Osteoblast (primary cell): ENCODE data around the gene N4BP2L1. TPM values are rescaled to one million over a fixed set of nuclear protein-coding genes. Genes with fewer than 3 reads are reported as not detected.

ENCODE experiments used
- DNase-seq: peaks from one replicate; pipeline ENCODE4 v3.0.0; 2011; ENCODE audit warnings: low spot score, mixed read lengths; ENCODE audit not compliant: insufficient read length; ENCODE audit errors: missing footprints
- H2AFZ ChIP-seq: 2 replicates; pipeline ENCODE4 v1.6.0; 2011; ENCODE audit warnings: mild to moderate bottlenecking, low read length
- H3K27ac ChIP-seq: 2 replicates; pipeline ENCODE4 v1.5.1; 2011; ENCODE audit warnings: mild to moderate bottlenecking, low read depth, low read length, moderate library complexity
- H3K27me3 ChIP-seq: 2 replicates; pipeline ENCODE4 v1.6.0; 2012; ENCODE audit warnings: mild to moderate bottlenecking, control low read depth, inconsistent platforms, low read length, moderate library complexity; ENCODE audit not compliant: insufficient read depth
- H3K36me3 ChIP-seq: 2 replicates; pipeline ENCODE4 v1.5.1; 2011; ENCODE audit warnings: mild to moderate bottlenecking, low read length, control low read depth, moderate library complexity; ENCODE audit not compliant: insufficient read depth
- H3K4me1 ChIP-seq: 2 replicates; pipeline ENCODE4 v1.5.1; 2011; ENCODE audit warnings: mild to moderate bottlenecking, low read length, control low read depth, moderate library complexity; ENCODE audit not compliant: insufficient read depth
- H3K4me2 ChIP-seq: 2 replicates; pipeline ENCODE4 v1.6.0; 2011; ENCODE audit warnings: mild to moderate bottlenecking, low read length; ENCODE audit not compliant: insufficient read depth
- H3K4me3 ChIP-seq: fragments of 200-600 bp; sonication (generic); 3 replicates; pipeline ENCODE4 v1.5.1; 2012; ENCODE audit warnings: mild to moderate bottlenecking, low read length, inconsistent platforms; ENCODE audit not compliant: insufficient read depth
- H3K79me2 ChIP-seq: 2 replicates; pipeline ENCODE4 v1.6.0; 2012; ENCODE audit warnings: mild to moderate bottlenecking, low read length, control low read depth, inconsistent platforms; ENCODE audit not compliant: insufficient read depth
- H3K9me3 ChIP-seq: 2 replicates; pipeline ENCODE4 v1.5.1; 2011; ENCODE audit warnings: low read depth, low read length, control low read depth
- H4K20me1 ChIP-seq: 2 replicates; pipeline ENCODE4 v1.6.0; 2012; ENCODE audit warnings: mild to moderate bottlenecking, low read length, control low read depth; ENCODE audit not compliant: insufficient read depth
- CTCF ChIP-seq: IDR thresholded peaks from 2 replicates; pipeline ENCODE4 v1.5.1; 2011; ENCODE audit warnings: mild to moderate bottlenecking, low read depth, low read length, moderate library complexity; ENCODE audit errors: extremely low read depth
- total RNA-seq: library from RNA; depleted of rRNA; stranded (reverse); fragments of >200 nt; gene quantifications from 2 replicates; pipeline ENCODE4 v1.2.3, GENCODE V29; 2012

Gene N4BP2L1
- total RNA-seq, 1 donor, result 11.2 TPM

GRCh38 chr13:32413284-32413683 is 14.6 kb downstream of the N4BP2L1 start:
- no peak for TF ChIP-seq CTCF
- DNase-seq, result no peak
- H3K4me2 ChIP-seq, result no peak overlapping the region
- H2AFZ ChIP-seq, result no peak overlapping the region
- H3K4me3 ChIP-seq, result no peak overlapping the region
- no peaks in the 10 kb centered on the region for H3K36me3 ChIP-seq
- no peaks in the 10 kb centered on the region for H3K79me2 ChIP-seq
- no peaks in the 10 kb centered on the region for H3K27me3 ChIP-seq
- no peak overlapping the region for H3K27ac ChIP-seq
- H3K4me1 ChIP-seq, result peaks cover 7% of the 10 kb centered on the region
- H3K9me3 ChIP-seq, result no peaks in the 10 kb centered on the region
- no peaks in the 10 kb centered on the region for H4K20me1 ChIP-seq

GRCh38 chr13:32409561-32410421 is 18.1 kb downstream of the N4BP2L1 start:
- no peaks in the 10 kb centered on the region for H4K20me1 ChIP-seq
- peak overlapping the region; percentile 75 for H3K4me2 ChIP-seq
- H3K4me1 ChIP-seq, result peaks cover 7% of the 10 kb centered on the region
- no peaks in the 10 kb centered on the region for H3K36me3 ChIP-seq
- DNase-seq, result no peak
- no peaks in the 10 kb centered on the region for H3K27me3 ChIP-seq
- H3K4me3 ChIP-seq, result peak overlapping the region; percentile 53
- H3K79me2 ChIP-seq, result no peaks in the 10 kb centered on the region
- H3K27ac ChIP-seq, result no peak overlapping the region
- no peak for TF ChIP-seq CTCF
- peak overlapping the region; percentile 80 for H2AFZ ChIP-seq
- no peaks in the 10 kb centered on the region for H3K9me3 ChIP-seq

DNA sequence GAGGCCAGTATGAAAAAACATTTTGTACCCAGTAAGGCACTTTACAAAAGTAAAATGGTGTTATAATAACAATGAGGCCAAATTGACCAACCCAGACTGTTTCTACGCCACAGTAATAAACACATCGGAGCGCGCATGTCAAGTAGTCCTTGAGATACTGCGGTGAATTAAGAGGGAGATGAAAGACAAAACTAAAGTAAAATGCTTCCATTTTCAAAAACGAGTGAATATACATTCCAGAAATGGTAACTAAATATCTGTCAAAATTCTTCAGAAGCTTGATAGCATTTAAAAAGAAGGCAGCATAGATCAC is 19.0 kb downstream of the N4BP2L1 start:
- Histone ChIP-seq H3K27ac (no peak overlapping the region), H3K4me2 (peak overlapping the region; percentile 75), H3K79me2 (no peaks in the 10 kb centered on the region), H3K4me1 (peaks cover 7% of the 10 kb centered on the region), H3K9me3 (no peaks in the 10 kb centered on the region), H3K4me3 (no peak overlapping the region), H3K36me3 (no peaks in the 10 kb centered on the region), H3K27me3 (no peaks in the 10 kb centered on the region), H4K20me1 (no peaks in the 10 kb centered on the region), H2AFZ (no peak overlapping the region)
- DNase-seq, result no peak
- no peak for TF ChIP-seq CTCF

DNA sequence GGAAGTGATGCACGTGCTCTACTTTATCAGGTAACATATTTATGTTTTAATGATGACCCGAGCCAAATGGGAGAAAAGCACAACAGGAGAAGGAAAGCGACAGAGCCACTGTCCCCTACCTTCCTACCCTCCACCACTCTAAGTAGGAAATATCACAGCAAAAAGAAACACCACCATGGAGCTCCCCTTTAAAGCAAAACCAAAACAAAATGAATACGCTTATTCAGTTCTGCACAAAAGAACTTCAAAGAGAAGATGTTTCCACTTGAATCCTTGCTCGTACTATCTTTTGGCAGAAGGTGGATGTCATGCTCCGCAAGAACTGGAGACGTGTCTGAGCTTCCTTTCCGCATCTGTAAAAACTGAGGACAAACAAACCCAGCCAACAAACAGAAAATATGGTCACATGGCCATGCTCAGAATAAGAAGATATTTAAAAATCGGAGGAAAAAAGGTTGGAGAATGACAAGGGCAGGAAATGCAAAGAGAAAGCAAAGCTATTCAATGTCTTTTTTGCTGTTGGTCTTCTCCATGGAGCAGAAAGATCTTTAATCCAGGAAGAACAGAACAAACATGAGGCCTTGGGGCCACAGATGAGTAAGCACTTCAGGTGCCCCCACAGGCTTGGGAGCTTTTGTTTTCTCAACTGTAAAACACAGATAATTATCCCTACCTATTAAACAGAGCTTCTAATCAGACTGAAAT is 19.5 kb downstream of the N4BP2L1 start:
- H3K9me3 ChIP-seq, result no peaks in the 10 kb centered on the region
- H3K36me3 ChIP-seq, result no peaks in the 10 kb centered on the region
- DNase-seq, result no peak
- no peak overlapping the region for H3K4me3 ChIP-seq
- no peak for TF ChIP-seq CTCF
- H2AFZ ChIP-seq, result no peak overlapping the region
- H3K4me1 ChIP-seq, result peaks cover 7% of the 10 kb centered on the region
- no peaks in the 10 kb centered on the region for H3K27me3 ChIP-seq
- no peak overlapping the region for H3K27ac ChIP-seq
- no peaks in the 10 kb centered on the region for H4K20me1 ChIP-seq
- no peak overlapping the region for H3K4me2 ChIP-seq
- H3K79me2 ChIP-seq, result no peaks in the 10 kb centered on the region
